ENCODE data around the gene IKZF4. TPM values are rescaled to one million over a fixed set of nuclear protein-coding genes. Genes with fewer than 3 reads are reported as not detected.
A peak's percentile ranks its signal among the peaks of the same experiment; 100 is the strongest.
"Not testable (repeated sequence)": the region's sequence is repeated elsewhere in the genome, so short reads cannot be mapped to it uniquely, and the experiment has no call there.

IKZF4 gene
- total RNA-seq, 1 experiment from 2014 or later: 8.8 TPM

DNA sequence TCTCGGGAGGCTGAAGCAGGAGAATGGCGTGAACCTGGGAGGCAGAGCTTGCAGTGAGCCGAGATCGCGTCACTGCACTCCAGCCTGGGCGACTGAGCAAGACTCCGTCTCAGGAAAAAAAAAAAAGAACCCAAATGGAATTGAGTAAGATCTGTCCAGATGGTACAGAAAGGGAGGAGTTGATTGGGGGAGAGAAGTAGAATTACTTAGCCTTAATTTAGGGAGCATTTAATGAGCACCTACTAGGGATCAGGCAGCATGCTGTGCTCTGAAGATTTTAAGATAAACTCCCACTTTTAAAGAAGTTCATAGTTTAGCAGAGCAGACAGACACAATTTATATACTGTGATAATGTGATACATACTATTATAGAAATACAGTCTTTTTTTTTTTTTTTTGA, 42.5 kb upstream of the IKZF4 start:
- intact Hi-C loops (cut with micrococcal nuclease; ENCODE audit: unreplicated experiment): no loop called here
- POLR2A ChIA-PET (ENCODE audit: low non-redundant PET): no interaction called here
- TF ChIP-seq, protein P1, sequence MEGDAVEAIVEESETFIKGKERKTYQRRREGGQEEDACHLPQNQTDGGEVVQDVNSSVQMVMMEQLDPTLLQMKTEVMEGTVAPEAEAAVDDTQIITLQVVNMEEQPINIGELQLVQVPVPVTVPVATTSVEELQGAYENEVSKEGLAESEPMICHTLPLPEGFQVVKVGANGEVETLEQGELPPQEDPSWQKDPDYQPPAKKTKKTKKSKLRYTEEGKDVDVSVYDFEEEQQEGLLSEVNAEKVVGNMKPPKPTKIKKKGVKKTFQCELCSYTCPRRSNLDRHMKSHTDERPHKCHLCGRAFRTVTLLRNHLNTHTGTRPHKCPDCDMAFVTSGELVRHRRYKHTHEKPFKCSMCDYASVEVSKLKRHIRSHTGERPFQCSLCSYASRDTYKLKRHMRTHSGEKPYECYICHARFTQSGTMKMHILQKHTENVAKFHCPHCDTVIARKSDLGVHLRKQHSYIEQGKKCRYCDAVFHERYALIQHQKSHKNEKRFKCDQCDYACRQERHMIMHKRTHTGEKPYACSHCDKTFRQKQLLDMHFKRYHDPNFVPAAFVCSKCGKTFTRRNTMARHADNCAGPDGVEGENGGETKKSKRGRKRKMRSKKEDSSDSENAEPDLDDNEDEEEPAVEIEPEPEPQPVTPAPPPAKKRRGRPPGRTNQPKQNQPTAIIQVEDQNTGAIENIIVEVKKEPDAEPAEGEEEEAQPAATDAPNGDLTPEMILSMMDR (conservative IDR thresholded peaks at IDR 0.05; ENCODE audit: low read depth, low read length): no peak
- TF ChIP-seq EZH2 (IDR thresholded peaks at IDR 0.05; ENCODE audit: borderline replicate concordance, low read depth, low read length, poor library complexity, severe bottlenecking): no peak

DNA sequence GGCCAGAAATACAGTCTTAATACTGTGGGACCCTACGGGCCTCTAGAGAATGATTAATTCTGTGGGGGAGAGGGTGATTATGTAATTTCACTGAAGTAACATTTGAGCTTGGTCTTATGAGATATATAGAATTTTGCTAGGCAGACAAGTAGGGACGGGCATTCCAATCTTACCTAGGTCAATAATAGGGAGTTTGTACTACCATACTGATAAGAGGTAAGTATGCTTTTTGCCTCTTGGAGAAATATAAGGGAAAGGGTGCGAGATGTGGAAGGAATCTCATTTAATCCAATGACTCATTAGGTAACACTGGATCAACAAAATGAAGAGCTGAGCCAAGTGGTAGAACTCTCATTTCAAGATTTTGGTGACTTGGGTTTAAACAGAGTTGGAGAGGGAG, 41.8 kb upstream of the IKZF4 start:
- Histone ChIP-seq H3K36me3 (ENCODE audit: insufficient read depth, low read length, poor library complexity, severe bottlenecking) (peaks cover 11% of the 10 kb centered on the region), H3K4me3 (ENCODE audit: low read depth, low read length, poor library complexity, severe bottlenecking) (no peak overlapping the region), H3K27me3 (replicated peaks; ENCODE audit: insufficient read depth, low read depth, low read length, poor library complexity) (no peaks in the 10 kb centered on the region), H3K9me3 (ENCODE audit: low read depth, low read length, poor library complexity, severe bottlenecking) (no peaks in the 10 kb centered on the region), H3K4me1 (ENCODE audit: insufficient read depth, low read length, poor library complexity, severe bottlenecking) (no peaks in the 10 kb centered on the region), H3K27ac (ENCODE audit: low read depth, low read length, poor library complexity, severe bottlenecking) (no peak overlapping the region)
- POLR2A ChIA-PET (ENCODE audit: low non-redundant PET): no interaction called here
- intact Hi-C loops (cut with micrococcal nuclease; ENCODE audit: unreplicated experiment): no loop called here
- TF ChIP-seq, protein P1 (conservative IDR thresholded peaks at IDR 0.05; ENCODE audit: low read depth, low read length): no peak
- TF ChIP-seq EZH2 (IDR thresholded peaks at IDR 0.05; ENCODE audit: borderline replicate concordance, low read depth, low read length, poor library complexity, severe bottlenecking): no peak
- DNase-seq (ENCODE audit: low spot score): no peak
- CTCF ChIA-PET: no interaction called here
- BruUV-seq (replicated peaks): no TSS peak

More for the DNA sequence above, 42.5 kb upstream of the IKZF4 start:
- Histone ChIP-seq H3K27me3 (replicated peaks; ENCODE audit: insufficient read depth, low read depth, low read length, poor library complexity) (no peaks in the 10 kb centered on the region), H3K9me3 (ENCODE audit: low read depth, low read length, poor library complexity, severe bottlenecking) (no peaks in the 10 kb centered on the region), H3K36me3 (ENCODE audit: insufficient read depth, low read length, poor library complexity, severe bottlenecking) (peaks cover 11% of the 10 kb centered on the region), H3K27ac (ENCODE audit: low read depth, low read length, poor library complexity, severe bottlenecking) (no peak overlapping the region), H3K4me1 (ENCODE audit: insufficient read depth, low read length, poor library complexity, severe bottlenecking) (no peaks in the 10 kb centered on the region), H3K4me3 (ENCODE audit: low read depth, low read length, poor library complexity, severe bottlenecking) (no peak overlapping the region)
- DNase-seq (ENCODE audit: low spot score): no peak
- no TSS peak for BruUV-seq (replicated peaks)
- CTCF ChIA-PET: no interaction called here

DNA sequence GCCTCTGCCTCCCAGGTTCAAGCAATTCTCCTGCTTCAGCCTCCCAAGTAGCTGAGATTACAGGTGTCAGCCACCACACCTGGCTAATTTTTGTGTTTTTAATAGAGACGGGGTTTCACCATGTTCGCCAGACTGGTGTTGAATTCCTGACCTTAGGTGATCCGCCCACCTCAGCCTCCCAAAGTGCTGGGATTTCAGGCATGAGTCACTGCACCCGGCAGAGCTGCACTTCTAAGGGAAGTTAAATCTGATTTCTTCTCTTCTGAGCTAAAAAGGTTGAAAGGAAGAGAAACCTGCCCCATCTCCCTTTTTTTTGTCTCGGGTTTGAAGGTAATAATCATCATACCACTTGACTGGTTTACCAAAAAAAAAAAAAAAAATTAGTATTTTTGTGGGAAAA, 39.0 kb upstream of the IKZF4 start:
- DNase-seq (ENCODE audit: low spot score); H3K27me3 ChIP-seq (replicated peaks; ENCODE audit: insufficient read depth, low read depth, low read length, poor library complexity); H3K9me3 ChIP-seq (ENCODE audit: low read depth, low read length, poor library complexity, severe bottlenecking); POLR2A ChIA-PET (ENCODE audit: low non-redundant PET); H3K27ac ChIP-seq (ENCODE audit: low read depth, low read length, poor library complexity, severe bottlenecking); H3K4me1 ChIP-seq (ENCODE audit: insufficient read depth, low read length, poor library complexity, severe bottlenecking); H3K4me3 ChIP-seq (ENCODE audit: low read depth, low read length, poor library complexity, severe bottlenecking); BruUV-seq (replicated peaks); intact Hi-C loops (cut with micrococcal nuclease; ENCODE audit: unreplicated experiment): not testable (repeated sequence)
- peaks cover 18% of the 10 kb centered on the region for H3K36me3 ChIP-seq (ENCODE audit: insufficient read depth, low read length, poor library complexity, severe bottlenecking)
- CTCF ChIA-PET: interaction anchor here (0.7 kb wide), 1 partner anchor 14 kb away, joined by 8 read pairs; no protein-coding TSS in a partner anchor

DNA sequence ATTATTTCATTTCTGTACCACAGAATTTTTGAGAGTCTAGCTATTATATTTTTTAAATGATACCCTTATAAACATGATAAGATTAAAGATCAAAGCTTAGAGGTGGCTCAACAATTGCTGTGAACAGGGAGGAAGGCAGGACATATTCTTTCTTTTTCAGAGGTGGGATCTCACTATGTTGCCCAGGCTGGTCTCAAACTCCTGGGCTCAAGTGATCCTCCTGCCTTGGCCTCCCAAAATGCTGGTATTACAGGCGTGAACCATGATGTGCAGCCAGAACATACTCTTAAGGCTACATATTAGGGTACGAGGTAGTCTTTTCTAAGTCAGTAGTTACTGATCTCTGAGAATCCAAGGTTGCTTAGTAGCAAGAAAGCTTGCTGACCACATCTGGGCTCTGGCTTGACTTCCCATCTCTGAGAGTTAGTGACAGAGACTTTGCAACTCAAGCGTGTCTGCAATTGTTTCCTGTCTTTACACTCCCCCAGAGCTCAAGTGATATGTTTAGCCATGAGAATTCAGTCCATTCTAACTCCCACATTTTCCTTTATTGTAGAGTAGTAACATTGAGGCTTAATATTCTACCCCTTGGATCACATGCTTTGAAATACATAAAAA, 38.4 kb upstream of the IKZF4 start:
- CTCF ChIA-PET: interaction anchor here (0.7 kb wide), 1 partner anchor 14 kb away, joined by 8 read pairs; no protein-coding TSS in a partner anchor
- H3K27me3 ChIP-seq (replicated peaks; ENCODE audit: insufficient read depth, low read depth, low read length, poor library complexity): no peaks in the 10 kb centered on the region
- peak overlapping the region; percentile 47 for H3K27ac ChIP-seq (ENCODE audit: low read depth, low read length, poor library complexity, severe bottlenecking)
- H3K4me3 ChIP-seq (ENCODE audit: low read depth, low read length, poor library complexity, severe bottlenecking): no peak overlapping the region
- TF ChIP-seq, protein P1 (conservative IDR thresholded peaks at IDR 0.05; ENCODE audit: low read depth, low read length): no peak
- no peak for TF ChIP-seq EZH2 (IDR thresholded peaks at IDR 0.05; ENCODE audit: borderline replicate concordance, low read depth, low read length, poor library complexity, severe bottlenecking)
- no TSS peak for BruUV-seq (replicated peaks)
- H3K9me3 ChIP-seq (ENCODE audit: low read depth, low read length, poor library complexity, severe bottlenecking): no peaks in the 10 kb centered on the region
- POLR2A ChIA-PET (ENCODE audit: low non-redundant PET): no interaction called here
- peak; percentile 61 for DNase-seq (ENCODE audit: low spot score)
- H3K36me3 ChIP-seq (ENCODE audit: insufficient read depth, low read length, poor library complexity, severe bottlenecking): peaks cover 20% of the 10 kb centered on the region
- no peaks in the 10 kb centered on the region for H3K4me1 ChIP-seq (ENCODE audit: insufficient read depth, low read length, poor library complexity, severe bottlenecking)
- intact Hi-C loops (cut with micrococcal nuclease; ENCODE audit: unreplicated experiment): no loop called here

Measured in A673 (cell line).